GM19240 (cell line): Measurements from ENCODE around the gene PARVB.

ENCODE experiments used
- DNase-seq: peaks from one replicate; pipeline ENCODE4 v3.0.0; 2011; ENCODE audit warnings: low spot score; ENCODE audit not compliant: insufficient read length

PARVB gene

GRCh38 chr22:44024288-44024921 lies at the start of gene PARVB:
Gene PARVB (plus strand): TSS chr22:44024302. CDS start chr22:44024340, 38 bp downstream.
- peak; percentile 25 for DNase-seq

- no peak for DNase-seq
These were observed 49.1 kb upstream of the PARVB start for GRCh38 chr22:43975041-43975440.

- no peak for DNase-seq
These were observed 47.0 kb upstream of the PARVB start for GRCh38 chr22:43976861-43977795.

GRCh38 chr22:43978558-43978957 lies 45.5 kb upstream of the PARVB start:
- DNase-seq = no peak

- DNase-seq = no peak
These were observed 43.5 kb upstream of the PARVB start for GRCh38 chr22:43980579-43980978.

GRCh38 chr22:43980996-43981395 lies 43.1 kb upstream of the PARVB start:
- DNase-seq = no peak

- DNase-seq = no peak
These were observed 40.3 kb upstream of the PARVB start for GRCh38 chr22:43983808-43984207.

GRCh38 chr22:43985532-43985931 lies 38.6 kb upstream of the PARVB start:
- DNase-seq = no peak

- DNase-seq = no peak
These were observed 35.8 kb upstream of the PARVB start for GRCh38 chr22:43988116-43988820.

GRCh38 chr22:43988960-43989359 lies 35.1 kb upstream of the PARVB start:
- DNase-seq = no peak

GRCh38 chr22:43990044-43990443 lies 34.1 kb upstream of the PARVB start:
- no peak for DNase-seq

- no peak for DNase-seq
These were observed 32.6 kb upstream of the PARVB start for GRCh38 chr22:43991316-43992020.

- DNase-seq = no peak
These were observed 31.7 kb upstream of the PARVB start for GRCh38 chr22:43992331-43992821.

- DNase-seq = peak; percentile 29
These were observed 30.9 kb upstream of the PARVB start for GRCh38 chr22:43993072-43993760.

GRCh38 chr22:43994006-43994405 lies 30.1 kb upstream of the PARVB start:
- no peak for DNase-seq

- DNase-seq = no peak
These were observed 29.7 kb upstream of the PARVB start for GRCh38 chr22:43994416-43994815.

GRCh38 chr22:43995057-43995685 lies 28.9 kb upstream of the PARVB start:
- no peak for DNase-seq

GRCh38 chr22:43995798-43996169 lies 28.3 kb upstream of the PARVB start:
- peak; percentile 7 for DNase-seq

GRCh38 chr22:43996170-43996980 lies 27.7 kb upstream of the PARVB start:
- DNase-seq = peak; percentile 74

GRCh38 chr22:43996981-43997265 lies 27.2 kb upstream of the PARVB start:
- no peak for DNase-seq
